ENCODE measurements around the gene TRIM31.
A peak's percentile ranks its signal among the peaks of the same experiment; 100 is the strongest.
"Not testable (repeated sequence)": the region's sequence is repeated elsewhere in the genome, so short reads cannot be mapped to it uniquely, and the experiment has no call there.

TRIM31 gene

DNA sequence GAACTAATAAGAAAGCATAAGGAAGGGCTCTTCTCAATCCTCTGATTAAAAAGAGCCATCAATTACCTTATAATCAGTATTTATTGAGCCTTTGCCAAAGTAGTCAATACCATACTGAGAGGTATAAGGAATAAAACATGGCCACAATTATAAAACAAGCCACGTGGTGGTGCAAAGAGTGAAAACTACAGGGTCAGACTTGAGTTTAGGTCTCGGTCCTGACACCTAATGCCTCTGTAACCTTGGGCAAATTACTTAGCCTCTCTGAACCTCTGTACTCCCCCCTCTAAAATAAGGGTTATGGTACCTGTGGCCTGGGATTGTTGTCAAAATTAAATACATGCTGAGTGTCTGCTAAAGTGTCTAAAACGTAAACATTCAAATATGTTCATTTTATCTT is 36.3 kb upstream of the TRIM31 start:
- no peak for DNase-seq

DNA sequence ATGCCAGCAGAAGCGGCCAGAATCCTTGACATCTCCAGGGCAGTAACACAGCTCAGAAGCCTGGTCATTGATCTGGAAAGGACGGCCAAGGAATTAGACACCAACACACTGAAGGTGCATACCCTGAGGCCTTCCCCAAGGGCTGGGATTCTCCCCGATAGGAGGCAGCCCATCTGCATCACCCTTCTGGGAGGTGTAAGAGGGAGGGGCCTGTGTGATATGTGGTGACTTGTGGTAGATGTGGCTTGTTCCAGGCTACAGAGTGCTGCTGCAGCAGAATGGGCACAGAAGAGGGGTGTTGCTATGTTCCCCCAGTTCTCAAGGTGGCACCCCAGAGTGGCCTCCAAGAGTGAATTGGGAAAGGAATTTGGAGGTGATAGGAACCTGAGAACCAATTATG is 34.2 kb upstream of the TRIM31 start:
- DNase-seq = no peak

DNA sequence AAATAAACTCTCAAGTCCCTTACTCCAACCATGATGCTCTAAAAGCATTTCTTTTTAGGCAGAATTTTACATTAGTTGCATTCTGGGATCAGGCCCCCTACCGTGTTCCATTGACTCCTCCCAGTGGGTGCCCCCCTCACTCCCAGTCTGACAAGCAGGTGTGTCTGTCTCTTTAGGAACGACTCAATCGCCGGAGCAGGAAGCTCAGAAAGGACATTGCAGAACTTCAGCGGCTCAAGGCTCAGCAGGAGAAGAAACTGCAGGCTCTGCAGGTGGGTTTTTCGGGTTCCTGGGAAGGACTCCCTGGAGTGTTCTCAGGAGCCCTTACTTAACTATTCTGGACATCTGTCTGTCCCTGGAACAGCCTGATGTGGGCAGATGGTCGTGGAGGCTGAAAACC is 32.9 kb upstream of the TRIM31 start:
- no peak for DNase-seq

DNA sequence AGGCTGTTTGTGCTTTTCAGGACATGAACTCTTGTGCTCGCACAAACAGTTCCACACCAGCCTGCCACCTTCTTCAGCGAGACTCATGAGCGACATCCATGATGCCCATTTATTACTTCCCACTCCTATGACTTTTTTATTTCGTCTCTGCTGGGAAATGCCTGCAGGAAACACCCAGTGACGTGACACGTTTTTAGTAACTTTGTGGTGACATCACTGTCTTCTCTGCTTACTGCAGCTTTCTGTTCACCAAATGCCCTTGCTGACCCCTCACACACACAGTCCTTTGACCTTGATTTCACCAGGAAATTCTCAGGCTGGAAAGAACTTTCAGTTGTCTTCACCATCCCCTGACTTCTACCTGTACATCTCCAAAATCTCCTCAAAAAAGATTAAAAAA is 31.9 kb upstream of the TRIM31 start:
- DNase-seq = no peak

DNA sequence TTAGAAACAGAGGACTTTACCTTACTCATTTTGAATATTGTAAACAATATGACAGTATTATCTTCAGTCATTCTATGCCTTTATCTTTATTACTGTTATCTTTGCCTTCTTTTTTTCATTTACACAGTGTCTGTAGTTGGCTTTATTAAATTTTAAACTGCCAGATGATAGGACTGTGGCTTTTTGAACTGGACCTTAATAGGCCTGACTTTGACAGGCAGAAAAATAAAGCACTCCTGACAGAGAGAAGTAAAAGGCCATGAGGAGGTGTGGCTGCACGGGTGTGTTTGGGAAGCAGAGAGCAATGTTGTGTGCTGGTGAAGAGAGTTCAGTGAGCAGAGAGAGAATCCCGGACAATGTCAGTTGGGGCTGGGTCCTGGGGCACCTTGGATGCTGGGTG is 30.9 kb upstream of the TRIM31 start:
- no peak for DNase-seq

DNA sequence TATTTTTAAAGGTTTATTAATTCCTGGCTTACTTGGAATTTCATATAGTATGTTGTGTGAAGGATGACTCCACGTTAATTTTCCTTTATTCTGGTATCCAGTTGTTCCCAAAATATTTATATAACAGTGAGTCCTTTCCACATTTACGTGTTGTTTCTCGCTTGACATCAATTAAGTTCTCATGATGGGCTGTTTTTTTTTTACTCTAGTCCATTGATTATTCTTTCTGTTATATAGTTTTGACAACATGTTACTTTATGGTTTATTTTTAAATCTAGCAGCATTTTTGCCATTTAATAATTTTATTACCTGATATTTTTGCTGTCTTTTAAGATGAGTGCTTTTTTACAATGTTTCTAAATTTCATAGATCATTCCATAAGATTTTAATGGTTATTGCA is 29.8 kb upstream of the TRIM31 start:
- DNase-seq = no peak

DNA sequence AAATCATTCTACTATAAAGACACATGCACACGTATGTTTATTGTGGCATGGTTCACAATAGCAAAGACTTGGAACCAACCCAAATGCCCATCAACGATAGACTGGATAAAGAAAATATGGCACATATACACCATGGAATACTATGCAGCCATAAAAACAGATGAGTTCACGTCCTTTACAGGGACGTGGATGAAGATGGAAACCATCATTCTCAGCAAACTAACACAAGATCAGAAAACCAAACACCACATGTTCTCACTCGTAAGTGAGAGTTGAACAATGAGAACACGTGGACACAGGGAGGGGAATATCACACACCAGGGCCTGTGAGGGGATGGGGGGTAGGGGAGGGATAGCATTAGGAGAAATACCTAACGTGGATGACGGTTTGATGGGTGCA is 27.4 kb upstream of the TRIM31 start:
- not testable (repeated sequence) for DNase-seq

DNA sequence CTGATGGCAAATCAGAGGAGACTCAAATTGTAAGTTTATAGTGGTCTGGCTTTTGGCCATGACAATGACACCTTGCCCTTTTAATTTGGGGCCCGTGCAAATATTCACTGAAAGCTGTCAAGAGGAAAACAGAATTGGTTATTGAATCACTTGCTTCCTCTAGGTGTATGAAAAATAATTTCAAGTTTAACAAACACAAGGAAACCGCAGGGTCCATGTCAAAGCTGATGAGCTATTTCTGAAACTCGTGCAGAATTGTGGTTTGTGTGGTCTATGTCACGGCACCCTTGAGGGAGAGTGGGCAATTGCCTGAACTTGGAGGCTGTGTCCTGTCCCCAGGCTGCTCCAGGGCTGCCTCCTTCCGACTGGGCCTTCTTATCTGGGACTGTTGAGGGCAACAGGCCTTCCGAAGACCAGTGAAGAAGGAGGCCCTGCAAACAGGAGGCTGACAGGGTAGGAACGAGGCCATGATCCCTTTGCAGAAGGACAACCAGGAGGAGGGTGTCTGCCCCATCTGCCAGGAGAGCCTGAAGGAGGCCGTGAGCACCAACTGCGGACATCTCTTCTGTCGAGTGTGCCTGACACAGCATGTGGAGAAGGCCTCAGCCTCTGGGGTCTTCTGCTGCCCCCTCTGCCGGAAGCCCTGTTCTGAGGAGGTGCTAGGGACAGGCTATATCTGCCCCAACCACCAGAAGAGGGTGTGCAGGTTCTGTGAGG is 23.8 kb upstream of the TRIM31 start:
- no peak for DNase-seq

DNA sequence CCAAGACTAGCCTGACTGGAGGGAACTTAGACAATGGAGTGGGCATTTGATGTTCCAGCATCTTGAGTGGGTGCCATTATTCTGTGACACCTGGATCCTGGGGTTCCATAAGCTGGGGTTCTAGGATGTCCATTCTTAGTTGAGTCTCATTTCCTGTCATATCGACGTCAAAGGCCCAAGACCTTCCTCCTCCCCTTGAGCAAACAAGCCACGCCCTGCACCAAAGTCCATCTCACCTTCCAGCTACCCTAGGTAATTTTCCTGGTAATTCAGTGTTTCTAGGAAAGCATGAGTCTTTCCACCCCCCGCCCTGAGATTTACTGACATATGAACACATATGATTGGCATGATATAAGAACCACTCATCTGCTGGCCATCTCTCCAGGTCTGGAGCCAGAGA is 22.9 kb upstream of the TRIM31 start, which contains the start of gene TRIM40:
Gene TRIM40, plus strand, starts transcription at position 384 of the 400 bp plus-strand sequence. CDS start 897 bp downstream, outside the sequence.
- DNase-seq = no peak

DNA sequence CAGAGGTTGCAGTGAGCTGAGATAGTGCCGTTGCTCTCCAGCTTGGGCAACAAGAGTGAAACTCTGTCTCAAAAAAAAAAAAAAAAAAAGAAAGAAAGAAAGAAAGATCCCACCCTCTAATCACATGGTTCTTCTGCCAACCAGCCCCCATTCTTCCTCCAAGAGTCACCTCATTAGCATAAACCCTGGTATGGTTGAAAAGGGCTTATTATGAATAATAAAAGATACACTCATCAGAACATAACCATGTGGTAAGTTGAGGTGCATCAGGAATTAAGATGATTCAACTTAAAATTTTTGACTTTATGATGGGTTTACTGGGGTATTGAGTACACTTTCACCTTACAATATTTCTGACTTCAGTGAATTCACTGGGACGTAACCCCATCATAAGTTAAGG is 22.3 kb upstream of the TRIM31 start:
- no peak for DNase-seq

DNA sequence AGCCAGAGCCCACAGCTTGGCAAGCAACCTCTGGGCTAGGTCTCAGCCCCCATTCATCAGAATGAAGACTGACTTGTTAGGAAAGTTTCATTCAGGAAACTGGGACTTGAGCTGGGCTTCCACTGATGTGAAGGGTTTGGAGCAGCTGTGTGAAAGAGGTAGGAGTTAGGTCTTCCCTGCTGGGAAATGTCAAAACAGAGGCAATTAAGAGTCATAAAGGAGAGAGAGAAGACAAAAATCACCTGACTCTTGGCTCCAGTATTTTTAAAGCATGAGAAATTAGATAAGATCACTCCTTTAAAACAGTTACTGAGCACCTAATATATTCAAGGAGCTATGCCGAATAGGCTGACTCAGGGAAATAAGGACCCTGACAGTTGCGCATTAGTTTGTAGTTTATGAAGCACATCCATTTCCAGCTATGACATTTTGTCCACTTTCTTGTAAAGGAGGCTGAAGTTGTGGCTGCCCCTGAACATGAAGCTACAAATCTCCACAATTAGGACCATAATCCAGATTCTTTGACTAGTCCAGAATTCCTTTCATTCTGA is 19.1 kb upstream of the TRIM31 start:
- DNase-seq = no peak

DNA sequence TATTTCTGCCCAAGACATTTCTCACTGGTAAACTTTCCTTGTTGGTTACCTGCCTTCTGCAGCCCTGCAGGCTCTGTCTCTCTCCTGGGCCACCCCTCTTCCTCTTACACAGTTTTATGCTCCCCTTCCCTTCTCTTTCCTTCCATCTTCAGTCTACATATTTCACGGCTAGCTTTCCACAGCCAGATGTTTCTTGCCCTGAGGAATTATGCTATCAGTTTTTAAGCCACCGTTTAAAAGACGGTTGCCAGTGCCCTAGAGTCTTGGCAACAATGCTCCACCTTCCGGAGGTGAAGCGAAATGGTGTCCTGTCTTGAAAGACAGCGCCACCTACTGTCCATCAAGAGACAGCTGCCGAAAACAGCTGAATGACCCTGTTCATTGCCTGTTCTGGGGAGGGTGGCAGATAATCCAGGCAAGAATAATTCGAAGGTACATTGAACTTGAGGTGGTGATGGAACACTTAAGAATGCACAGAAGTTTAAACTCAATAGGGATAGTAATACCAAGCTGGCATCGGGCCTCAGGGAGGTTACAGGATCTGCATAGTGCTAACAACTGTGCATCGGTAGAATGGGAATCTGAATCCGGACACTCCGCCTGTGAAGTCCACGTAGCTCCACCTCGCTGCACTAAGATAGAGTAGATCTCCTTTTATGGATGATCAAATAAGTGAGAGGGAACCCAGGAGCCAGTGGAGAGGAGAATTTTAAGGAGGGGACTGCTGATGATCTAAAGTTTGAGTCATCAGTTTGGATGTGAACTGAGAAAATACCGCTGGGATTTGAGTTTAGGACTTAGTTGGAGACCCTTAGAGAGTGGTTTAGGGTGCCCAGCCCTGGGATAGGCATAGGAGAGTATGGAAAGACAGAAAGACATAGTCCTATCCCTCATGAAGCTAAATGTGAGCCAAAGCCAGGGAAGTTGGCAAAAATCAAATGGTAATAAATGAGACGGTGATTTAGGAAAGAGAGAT is 18.3 kb upstream of the TRIM31 start:
- peak; percentile 53 for DNase-seq

DNA sequence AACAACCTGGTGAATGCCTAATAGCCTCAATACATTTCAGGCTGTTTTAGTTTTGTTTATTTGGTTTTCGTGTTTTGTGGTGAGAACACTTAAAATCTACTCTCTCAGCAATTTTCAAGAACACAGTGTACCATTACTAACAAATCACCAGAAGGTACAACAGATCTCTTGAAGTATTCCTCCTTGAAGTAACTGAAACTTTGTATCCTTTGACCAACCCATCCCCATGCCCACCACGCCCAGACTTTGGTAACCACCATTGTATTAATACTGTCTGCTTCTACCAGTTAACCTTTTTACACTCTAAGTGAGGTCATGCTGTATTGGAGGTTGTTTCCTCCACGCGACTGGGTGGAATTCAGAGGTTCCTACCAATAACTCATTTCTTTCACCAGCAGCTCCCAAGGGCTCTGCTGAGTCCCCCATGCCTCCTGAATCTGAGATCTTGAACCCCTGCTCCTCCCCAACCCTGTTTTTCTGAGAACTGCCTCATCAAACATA is 17.3 kb upstream of the TRIM31 start:
- no peak for DNase-seq

DNA sequence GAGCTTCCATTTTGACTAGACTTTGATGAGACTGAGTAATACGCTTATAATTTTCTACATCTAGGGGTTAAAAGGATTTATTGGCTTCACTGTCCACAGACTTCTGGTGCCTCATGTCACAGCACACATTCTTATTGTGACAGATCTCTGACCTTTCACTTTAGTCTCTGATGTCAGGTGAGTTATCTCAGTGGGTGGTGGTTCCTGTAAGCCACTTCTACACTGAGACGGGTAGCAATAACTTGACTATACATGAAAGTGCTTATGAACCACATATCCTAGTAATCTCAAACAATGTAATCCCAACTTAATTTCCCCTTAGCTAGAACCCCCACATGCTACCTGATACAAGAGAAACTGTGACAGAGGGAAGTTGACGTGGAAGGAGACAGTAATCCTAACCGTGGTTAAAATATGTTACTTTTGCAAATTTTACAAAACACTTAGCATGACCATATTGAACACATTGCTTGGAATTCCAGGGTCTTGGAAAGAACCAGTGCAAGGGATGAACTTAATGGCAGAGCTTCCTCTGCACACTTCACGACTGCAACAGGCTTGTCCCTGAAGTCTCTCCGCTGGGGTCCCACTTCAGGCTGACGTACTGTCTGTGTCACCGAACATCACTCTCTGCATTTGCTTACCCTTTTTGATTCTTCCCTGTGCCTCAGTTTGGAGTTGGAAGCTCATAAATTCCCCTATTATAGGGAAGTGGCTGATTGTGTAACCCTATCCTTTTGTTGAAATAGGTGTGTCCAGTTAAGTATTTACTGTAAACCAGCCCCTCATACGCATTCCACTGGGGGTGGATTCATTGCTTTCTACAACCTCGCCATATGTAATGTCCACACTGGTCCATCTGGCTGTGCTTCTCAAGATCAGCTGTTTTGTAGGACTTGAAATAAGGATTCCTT is 16.6 kb upstream of the TRIM31 start:
- no peak for DNase-seq

DNA sequence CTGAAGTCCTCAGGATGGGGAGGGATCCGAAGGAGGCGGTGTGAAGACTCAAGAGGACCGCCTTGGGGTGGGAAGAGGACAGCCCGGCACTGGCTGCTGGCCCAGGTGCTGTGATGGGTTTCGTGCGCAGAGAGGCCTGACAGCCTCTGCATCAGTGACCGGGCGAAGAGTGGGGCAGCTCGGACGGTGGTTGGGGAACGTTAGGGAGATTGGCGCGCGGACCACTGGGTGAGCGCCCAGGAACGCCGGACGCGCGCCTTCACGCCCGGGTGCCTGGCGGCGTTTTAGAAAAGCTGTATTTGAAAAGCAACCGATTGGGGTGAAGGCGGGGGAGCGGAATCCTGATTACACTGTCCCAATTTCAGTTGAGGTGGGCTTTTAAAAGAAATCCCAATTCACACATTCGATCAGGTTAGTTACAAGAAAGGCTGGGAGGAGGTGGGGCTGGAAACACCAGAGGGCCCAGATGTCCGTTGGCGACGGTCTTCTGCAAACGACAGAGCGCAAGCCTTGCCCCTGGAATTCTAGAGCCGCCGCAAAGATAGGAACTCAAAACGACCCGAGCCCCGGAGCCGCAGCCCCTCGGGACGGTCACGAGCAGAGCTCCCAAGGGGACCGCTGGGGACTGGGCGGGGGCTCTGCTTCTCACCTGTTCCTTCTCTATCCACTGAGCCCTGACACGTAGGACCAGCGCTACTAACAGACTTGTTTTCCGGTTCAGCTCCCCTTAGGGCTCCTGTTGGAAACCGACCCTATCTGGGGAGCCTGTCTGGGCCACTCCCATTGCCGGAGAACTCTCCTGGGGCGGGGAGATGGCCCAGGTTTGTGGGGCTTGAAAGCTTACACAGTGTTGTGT is 14.6 kb upstream of the TRIM31 start:
- no peak for DNase-seq

DNA sequence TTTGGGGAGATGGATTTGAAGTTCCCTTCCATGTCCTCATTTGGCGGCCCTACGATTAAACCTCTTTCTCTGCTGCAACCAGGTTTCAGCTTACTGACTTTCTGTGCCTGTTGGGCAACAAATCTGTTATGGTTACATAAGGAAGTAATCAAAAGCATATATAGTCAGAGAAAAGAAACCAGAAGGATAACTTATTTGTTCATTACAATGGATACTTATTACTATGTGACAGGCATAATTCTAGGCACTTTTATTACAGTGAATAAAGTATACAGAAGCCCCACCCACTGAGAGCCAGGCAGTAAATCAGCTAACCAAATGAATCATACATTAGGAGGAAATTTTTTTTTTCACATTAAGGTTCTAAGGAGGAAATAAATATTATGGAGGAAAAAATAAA is 9.6 kb upstream of the TRIM31 start:
- no peak for DNase-seq

DNA sequence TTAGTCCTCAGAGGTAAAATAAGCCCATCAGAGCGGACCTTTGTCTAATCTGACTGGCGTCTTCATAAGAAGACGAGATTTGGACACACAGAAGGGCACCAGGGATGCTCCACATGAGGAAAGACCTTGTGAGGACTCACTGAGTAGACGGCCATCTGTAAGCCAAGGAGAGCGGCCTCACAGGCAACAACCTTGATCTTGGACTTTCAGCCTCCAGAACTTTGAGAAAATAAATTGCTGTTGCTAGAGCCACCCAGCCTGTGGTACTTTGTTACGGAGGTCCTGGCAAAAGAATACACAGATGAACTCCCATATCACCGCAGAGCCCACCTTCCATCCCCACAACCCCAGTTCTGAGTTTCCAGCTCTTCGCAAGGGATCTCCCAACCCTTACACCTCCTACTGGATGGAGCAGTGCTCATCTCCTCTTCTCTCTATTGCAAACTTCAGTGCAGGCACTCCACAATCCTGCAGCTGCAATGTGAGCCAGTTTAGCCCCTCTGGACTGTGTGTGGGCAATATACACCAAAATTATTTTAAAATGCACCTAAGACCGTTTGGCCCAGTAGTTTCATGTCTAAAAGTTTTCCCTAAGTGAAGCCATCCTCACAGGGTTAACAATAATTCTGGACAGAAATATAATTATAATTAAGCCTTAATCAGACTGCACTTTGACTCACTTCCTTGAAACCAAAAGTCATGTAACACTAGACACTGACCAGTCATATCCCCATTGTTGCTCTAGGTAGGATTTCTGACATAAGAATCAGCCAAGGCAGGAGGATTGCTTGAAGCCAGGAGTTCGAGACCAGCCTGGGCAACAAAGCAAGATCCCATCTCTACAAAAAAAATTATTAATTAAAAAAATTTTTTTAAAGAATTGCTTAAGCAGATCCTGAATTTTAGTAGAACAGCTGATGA is 8.8 kb upstream of the TRIM31 start:
- DNase-seq = no peak

DNA sequence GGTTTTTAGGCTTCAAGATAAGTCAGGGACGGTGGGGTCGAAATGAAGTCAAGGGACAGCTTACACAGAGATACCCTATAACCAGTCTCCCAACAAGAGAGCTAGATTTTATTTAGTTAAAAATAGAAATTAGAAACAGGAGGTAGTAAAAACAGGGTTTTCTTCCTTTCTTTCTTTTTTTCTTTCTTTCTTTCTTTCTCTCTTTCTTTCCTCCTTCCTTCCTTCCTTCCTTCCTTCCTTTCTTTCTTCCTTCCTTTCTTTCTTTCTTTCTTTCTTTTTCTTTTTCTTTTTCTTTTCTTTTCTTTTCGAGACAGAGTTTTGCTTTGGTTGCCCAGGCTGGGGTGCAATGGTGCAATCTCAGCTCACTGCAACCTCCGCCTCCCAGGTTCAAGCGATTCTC is 5.8 kb upstream of the TRIM31 start:
- not testable (repeated sequence) for DNase-seq

DNA sequence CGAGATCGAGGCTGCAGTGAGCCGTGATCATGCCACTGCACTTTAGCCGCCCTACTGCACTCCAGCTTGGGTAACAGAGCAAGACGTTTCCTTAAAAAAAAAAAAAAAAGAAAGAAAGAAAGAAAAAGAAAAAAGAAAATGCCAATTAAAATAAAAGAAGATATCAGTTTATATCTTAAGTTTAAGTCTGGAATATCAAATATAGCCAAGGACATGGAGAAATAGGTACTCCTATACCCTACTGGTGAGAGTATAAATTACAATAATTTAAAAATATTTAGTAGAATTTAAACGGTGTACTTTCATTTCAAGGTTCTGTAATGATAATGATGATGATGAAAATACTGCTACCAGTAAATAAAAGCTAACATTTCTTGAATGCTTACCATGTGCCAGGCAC is 3.8 kb upstream of the TRIM31 start:
- no peak for DNase-seq

DNA sequence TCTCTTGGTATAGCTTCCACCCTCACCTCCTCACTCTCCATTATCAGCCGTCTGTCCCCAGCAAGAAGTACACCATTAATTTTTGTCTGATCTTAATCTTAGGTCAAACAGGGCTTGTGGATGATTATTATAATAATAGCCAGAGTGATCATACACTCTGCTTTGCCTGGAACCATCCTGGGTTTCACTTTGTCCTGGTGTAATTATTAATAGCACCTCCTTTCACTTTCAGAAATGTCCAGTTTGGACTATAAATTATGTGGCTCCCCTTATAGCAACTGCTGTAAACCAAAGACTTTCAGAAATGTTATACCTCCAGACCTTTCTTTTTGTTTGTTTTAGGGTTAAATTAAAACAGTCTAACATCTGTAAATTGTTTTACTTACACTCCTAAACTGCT is 951 bp upstream of the TRIM31 start:
- DNase-seq = no peak

Measured in NCI-H526 treated with DMSO at 0.1 percent for 48 hours (cell line).